ENCODE measurements around the gene STEAP1B.
"Not testable (repeated sequence)": the region's sequence is repeated elsewhere in the genome, so short reads cannot be mapped to it uniquely, and the experiment has no call there.

The STEAP1B gene

GRCh38 chr7:22452142-22452959 is 47.6 kb downstream of the STEAP1B start:
- DNase-seq: no peak

DNA sequence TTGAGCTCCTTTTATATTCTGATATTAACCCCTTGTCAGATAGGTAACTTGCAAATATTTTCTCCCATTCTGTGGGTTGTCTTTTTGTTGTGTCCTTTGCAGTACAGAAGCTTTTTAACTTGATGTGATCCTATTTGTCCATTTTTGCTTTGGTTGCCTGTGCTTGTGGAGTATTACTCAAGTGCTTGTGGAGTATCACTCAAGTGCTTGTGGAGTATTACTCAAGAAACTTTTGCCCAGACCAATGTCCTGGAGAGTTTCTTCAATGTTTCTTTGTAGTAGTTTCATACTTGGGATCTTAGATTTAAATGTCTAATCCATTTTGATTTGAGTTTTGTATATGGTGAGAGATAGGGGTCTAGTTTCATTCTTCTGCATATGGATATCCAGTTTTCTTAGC is 50.0 kb downstream of the STEAP1B start:
- DNase-seq: not testable (repeated sequence)

- DNase-seq: no peak
Measured at GRCh38 chr7:22447762-22448161, 52.2 kb downstream of the STEAP1B start.

DNA sequence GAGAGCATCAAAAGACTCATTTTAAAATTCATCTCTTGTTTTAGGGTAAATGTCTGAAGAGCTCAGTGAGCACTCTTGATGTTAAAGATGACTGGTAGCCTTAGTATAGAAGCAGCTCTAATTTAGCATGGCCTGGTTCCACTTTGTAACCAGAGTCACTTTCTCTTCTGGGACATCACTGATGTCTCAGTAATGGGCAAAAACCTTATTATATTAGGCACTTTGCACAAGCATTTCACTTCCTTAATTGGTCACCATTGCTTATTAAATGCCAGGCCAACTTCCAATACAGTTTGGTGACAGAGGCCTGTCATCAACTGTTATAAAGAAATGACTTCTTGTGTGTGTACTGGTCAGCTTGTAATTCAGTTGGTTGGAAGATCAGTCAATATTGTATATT is 53.0 kb downstream of the STEAP1B start:
- DNase-seq: no peak

GRCh38 chr7:22445853-22446252 is 54.1 kb downstream of the STEAP1B start:
- no peak for DNase-seq

- no peak for DNase-seq
Measured at GRCh38 chr7:22445140-22445743, 54.7 kb downstream of the STEAP1B start.

DNA sequence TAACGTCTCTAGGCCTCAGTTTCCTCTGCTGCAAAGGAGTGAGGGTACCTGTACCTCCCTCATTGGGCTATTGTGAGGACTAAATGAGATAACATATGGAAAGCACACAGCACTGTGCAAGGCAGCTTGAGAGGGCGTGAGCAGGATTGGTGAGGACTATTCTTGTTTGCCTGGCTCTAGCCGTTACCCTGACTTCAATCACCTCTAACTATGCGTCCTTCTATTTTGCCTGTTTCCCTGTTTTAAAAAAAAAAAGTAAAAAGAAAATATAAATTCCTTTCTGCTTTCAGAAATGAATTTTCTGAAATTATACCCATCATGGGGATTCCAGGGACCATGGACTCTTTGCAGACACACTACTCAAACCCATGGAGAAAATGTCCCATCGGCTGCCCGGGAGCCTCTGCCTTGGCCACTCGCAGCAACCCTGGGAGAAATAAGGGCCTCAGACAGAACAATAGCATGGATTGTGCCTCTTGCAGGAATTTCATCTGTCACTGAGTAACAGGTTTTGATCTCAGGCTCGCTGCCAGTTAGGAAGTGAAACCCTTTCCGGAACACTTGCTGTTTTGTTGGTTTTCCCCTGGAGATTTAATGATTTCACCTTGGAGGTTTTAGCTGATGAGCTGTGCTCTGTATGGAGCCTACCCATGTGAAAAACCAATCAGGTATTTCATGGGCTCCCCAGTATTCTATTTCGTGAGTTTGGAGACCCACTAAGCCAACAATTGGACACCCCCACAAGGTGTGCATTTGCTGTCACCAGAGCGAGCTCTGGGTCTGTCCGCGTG is 55.6 kb downstream of the STEAP1B start:
- DNase-seq: no peak

DNA sequence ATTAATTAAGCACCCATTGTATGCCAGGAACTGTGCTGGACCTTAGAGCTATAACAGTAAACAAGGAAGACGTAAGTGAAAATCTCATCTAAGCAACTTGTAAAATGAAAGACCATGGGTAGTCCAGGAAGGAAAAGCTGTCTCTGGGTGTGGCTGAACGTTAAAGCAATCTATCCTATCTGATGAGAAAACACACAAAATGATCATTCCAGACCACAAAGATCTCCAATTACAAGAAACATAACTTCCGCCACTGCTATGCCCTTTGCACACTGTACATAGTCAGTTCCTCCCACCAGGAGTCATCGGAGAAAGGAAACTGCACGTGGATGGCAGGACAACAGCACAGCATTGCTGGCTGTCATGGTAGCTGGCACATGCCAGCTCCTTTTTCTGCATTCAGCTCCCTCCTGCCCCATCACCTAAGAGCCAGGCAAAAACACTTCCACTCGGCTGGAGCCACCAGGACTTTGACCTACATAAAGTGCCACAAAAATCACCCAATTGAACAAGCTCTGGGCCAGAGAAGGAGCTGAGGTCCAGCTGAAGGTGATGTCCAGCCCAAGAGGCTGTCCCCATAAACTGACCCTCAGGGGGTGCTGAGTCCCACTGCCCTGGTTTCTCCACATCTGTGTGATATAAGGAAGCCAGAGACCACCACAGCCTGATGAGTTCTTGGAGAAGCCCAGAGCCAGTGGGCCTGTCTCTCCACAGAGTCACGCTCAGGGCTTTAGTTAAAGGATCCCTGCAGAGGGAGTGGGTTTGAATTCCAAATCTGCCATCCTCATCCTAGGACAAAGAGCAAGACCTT is 56.4 kb downstream of the STEAP1B start:
- no peak for DNase-seq

DNA sequence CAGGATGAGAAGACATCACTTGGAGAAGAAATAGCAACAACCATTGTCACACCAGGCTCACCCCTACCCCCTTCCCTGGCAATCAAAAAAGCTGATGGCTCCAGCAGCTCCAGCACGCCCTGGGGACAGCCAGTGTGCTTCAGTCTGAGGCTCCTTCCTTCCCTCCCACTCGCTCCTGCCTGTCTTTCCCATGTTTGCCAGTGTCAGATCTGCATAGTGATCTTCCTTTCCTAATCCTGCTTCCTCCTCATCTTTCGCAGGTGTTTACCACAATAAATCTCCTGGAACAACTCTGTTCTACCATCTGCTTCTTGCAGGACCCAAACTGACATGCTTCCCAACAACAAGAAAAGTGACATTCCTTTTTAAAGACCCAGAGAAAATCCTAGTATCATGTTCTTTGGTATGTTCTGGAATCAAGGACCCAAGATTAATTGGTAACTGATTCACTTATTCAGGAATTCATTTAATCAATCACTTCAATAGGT is 57.1 kb downstream of the STEAP1B start:
- no peak for DNase-seq

DNA sequence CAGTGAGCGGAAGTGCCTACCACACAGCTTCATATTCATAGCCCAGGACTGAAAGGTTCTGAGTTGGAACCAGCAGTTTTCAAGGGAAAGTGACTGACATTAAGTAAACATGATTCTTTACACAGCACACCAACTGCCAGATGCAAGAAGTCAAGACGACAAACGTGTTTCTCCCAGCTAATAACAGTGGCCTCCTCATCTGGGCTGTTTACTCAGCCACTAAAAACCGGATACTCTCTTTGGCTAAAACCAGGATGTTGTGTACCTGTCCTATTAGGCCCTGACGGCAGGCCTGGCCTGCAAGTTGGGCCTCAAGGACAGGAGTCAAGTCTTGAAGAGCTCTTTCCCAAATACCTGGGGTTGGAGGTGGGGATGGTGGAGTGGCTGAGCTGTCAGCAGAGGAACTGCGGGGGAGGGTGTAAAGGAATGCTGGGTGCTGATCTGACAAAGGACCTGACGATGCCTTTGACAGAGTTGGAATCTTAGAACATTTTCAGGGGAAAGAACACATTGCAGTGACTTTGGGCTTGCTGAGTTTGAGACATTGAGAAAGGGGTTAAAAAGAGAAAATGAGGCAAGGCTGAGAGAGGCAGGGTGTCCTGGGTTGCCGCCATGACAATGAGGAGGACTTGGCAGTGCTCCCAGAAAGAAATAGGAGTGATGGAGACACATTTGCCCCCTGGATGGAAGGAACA is 57.7 kb downstream of the STEAP1B start:
- no peak for DNase-seq

DNA sequence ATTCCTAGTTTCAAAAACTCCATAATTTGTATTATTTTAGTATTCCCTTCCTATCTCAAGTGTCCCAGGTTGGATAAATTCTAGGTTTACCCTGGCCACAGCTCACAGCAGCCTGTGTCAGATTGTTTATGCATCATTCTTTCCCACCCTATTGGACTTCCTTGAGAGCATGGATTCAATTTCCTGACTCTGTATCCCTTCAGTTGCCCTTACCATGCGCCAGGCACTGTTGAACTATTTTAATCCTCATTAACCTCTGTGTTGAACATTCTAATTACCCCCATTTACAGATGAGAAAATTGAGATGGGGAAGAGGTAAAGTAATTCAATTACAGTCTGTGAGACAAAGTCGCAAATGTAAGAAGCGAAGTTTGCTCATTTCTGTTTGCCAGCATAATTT is 58.8 kb downstream of the STEAP1B start:
- no peak for DNase-seq

DNA sequence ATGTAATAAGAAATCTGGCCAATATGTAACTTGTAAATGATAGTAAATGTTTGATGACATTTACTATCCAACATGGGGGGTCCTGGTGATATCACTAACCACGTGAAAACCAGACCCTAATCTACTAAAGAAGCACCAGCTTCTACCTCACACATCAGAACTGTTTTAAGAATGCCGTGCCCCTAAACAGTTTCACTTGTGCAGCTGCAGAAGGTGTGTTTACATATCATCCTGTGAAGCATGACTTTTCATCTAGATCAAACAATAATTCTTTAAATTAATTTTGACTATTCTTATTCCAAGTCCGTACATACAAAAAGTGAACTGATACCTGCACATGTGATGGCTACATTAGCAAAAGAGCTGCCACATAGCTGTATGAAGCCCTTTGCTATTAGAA is 61.0 kb downstream of the STEAP1B start:
- DNase-seq: no peak

- not testable (repeated sequence) for DNase-seq
Measured at GRCh38 chr7:22436552-22436951, 63.4 kb downstream of the STEAP1B start.

GRCh38 chr7:22435720-22436119 is 64.3 kb downstream of the STEAP1B start:
- DNase-seq: no peak

DNA sequence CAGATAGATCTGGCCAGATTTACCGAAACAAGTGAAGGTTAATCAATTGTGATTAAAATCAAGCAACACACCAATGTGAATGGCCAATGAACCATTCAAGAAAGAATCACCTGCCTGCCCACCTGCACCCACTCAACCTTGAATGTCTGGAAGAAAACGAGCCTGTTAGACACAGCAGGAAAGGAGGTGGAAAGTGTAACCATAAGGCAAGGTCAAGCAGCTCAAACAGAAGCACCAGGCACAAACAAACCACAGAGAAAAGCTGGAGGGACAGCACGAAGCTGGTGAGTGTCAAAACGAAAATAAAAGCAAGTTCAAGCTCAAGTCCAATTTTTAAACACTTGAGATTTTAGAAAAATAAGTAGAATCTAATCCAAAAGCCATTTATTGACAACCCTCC is 64.9 kb downstream of the STEAP1B start:
- DNase-seq: no peak

- DNase-seq: no peak
Measured at GRCh38 chr7:22433710-22434460, 66.1 kb downstream of the STEAP1B start.

DNA sequence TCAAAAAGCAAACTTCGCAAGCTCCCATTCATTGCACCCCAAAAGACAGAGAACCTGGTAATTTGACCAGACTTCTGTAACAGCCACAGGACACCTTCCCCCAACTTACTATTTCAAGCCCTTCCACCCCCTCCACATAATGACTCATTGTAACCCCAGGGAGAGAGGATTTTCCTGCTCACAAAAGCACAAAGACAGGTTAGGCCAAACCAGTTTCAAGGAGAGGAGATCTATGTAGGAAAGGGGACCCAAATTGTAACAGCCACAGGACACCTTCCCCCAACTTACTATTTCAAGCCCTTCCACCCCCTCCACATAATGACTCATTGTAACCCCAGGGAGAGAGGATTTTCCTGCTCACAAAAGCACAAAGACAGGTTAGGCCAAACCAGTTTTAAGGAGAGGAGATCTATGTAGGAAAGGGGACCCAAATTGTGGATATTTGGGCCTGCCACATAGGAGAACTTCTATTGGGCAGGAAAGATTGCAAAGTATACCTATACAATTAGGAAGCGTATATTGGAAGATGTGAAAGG is 66.8 kb downstream of the STEAP1B start:
- DNase-seq: not testable (repeated sequence)

- no peak for DNase-seq
Measured at GRCh38 chr7:22432203-22432718, 67.7 kb downstream of the STEAP1B start.

- no peak for DNase-seq
Measured at GRCh38 chr7:22430457-22430856, 69.5 kb downstream of the STEAP1B start.

DNA sequence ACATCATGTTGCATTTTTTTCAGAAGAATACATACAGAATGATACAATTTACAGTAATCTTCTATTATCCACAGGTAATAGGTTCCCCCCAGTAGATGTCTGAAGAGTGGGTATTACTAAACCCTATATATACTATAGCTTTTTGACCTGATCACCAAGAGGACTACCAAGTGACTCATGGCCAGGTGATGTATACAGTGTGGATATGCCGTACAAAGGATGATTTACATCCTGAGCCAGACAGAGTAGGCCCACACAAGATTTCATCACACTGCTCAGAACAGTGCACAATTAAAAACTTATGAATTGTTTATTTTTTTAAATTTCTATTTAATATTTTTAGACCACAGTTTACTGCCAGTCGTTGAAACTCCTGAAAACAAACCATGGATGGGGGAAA is 70.6 kb downstream of the STEAP1B start:
- no peak for DNase-seq

- DNase-seq: no peak
Measured at GRCh38 chr7:22427855-22428254, 72.1 kb downstream of the STEAP1B start.
